Activated CD8-positive, alpha-beta T cell treated with anti-CD3 and anti-CD28 coated beads for 36 hours (primary cell): ENCODE measurements around the gene ZNF469. TPM values are rescaled to one million over a fixed set of nuclear protein-coding genes. Genes with fewer than 3 reads are reported as not detected.

Experiments
- ATAC-seq: fragments of 200-7000 bp; cut with Tn5 transposase; one replicate; pipeline ENCODE4 v1.10.0; 2021; ENCODE audit warnings: mild to moderate bottlenecking, moderate library complexity
- CTCF ChIA-PET: fragments of 350-600 bp; sonication (Branson Sonifier 250); formaldehyde crosslinking; loops from one replicate; lab custom pipeline; 2021; ENCODE audit warnings: antibody characterized with exemption; lab: Charles Lee
- POLR2A ChIA-PET: fragments of 350-600 bp; sonication (Branson Sonifier 250); formaldehyde crosslinking; loops from one replicate; lab custom pipeline; 2021; ENCODE audit warnings: antibody characterized with exemption; lab: Charles Lee
- DNase-seq: peaks from one replicate; pipeline ENCODE4 v3.0.0-alpha.2; 2020
- H3K27ac Mint-ChIP-seq: one replicate; pipeline ENCODE4 v1.8.0; 2021; ENCODE audit warnings: mild to moderate bottlenecking, mixed read lengths
- H3K27me3 Mint-ChIP-seq: one replicate; pipeline ENCODE4 v1.8.0; 2021; ENCODE audit warnings: mixed read lengths
- H3K36me3 Mint-ChIP-seq: one replicate; pipeline ENCODE4 v1.8.0; 2021; ENCODE audit warnings: low read depth, mixed read lengths
- H3K4me1 Mint-ChIP-seq: one replicate; pipeline ENCODE4 v1.8.0; 2021; ENCODE audit warnings: low read depth, mixed read lengths
- H3K4me3 Mint-ChIP-seq: one replicate; pipeline ENCODE4 v1.8.0; 2021; ENCODE audit warnings: mild to moderate bottlenecking, moderate library complexity, mixed read lengths
- H3K9me3 Mint-ChIP-seq: one replicate; pipeline ENCODE4 v1.8.0; 2021; ENCODE audit warnings: mixed read lengths
- intact Hi-C: fragments of 100-400 bp; cut with micrococcal nuclease; formaldehyde crosslinking; loops from one replicate; pipeline ENCODE4 v1.10.0; 2022
- total RNA-seq, 2 experiments: library from RNA; stranded (reverse); gene quantifications; one replicate each; pipeline ENCODE4 v1.2.3, GENCODE V29; 2021
- TF ChIP-seq, protein P1 (sequence below): fragments of 200-600 bp; IDR thresholded peaks from one replicate; pipeline ENCODE4 v1.8.0; 2022; ENCODE audit warnings: antibody characterized with exemption, mild to moderate bottlenecking

Gene ZNF469
- total RNA-seq, 2 experiments from 2014 or later: 0.45 to 0.56 TPM

DNA sequence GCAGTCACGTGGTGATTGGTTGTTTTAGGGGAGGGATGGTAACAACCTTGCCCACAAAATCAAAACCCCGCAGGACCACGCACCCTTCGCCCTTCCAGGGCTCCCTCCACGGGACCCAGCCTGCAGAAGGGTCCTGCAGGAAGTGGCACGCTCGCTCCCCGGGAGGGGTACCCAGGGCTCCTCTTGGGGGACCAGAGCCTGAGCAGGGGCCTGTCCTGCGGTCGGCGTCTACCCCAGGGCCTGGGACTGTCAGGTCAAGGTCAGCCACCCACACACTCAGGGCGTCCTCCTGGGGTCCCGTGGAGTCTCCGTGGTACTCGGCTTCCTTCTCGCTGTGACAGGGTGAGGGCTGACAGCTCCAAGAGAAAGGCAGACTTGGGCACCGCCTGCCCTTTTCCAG is 33.9 kb downstream of the ZNF469 start:
- H3K4me1 Mint-ChIP-seq: no peaks in the 10 kb centered on the region
- TF ChIP-seq, protein P1, sequence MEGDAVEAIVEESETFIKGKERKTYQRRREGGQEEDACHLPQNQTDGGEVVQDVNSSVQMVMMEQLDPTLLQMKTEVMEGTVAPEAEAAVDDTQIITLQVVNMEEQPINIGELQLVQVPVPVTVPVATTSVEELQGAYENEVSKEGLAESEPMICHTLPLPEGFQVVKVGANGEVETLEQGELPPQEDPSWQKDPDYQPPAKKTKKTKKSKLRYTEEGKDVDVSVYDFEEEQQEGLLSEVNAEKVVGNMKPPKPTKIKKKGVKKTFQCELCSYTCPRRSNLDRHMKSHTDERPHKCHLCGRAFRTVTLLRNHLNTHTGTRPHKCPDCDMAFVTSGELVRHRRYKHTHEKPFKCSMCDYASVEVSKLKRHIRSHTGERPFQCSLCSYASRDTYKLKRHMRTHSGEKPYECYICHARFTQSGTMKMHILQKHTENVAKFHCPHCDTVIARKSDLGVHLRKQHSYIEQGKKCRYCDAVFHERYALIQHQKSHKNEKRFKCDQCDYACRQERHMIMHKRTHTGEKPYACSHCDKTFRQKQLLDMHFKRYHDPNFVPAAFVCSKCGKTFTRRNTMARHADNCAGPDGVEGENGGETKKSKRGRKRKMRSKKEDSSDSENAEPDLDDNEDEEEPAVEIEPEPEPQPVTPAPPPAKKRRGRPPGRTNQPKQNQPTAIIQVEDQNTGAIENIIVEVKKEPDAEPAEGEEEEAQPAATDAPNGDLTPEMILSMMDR: no peak
- intact Hi-C loops: no loop called here
- no peaks in the 10 kb centered on the region for H3K36me3 Mint-ChIP-seq
- H3K9me3 Mint-ChIP-seq: no peaks in the 10 kb centered on the region
- H3K27ac Mint-ChIP-seq: no peak overlapping the region
- no peak for ATAC-seq
- ChIA-PET POLR2A (no interaction called here), CTCF (no interaction called here)
- no peaks in the 10 kb centered on the region for H3K27me3 Mint-ChIP-seq
- DNase-seq: no peak
- no peak overlapping the region for H3K4me3 Mint-ChIP-seq

DNA sequence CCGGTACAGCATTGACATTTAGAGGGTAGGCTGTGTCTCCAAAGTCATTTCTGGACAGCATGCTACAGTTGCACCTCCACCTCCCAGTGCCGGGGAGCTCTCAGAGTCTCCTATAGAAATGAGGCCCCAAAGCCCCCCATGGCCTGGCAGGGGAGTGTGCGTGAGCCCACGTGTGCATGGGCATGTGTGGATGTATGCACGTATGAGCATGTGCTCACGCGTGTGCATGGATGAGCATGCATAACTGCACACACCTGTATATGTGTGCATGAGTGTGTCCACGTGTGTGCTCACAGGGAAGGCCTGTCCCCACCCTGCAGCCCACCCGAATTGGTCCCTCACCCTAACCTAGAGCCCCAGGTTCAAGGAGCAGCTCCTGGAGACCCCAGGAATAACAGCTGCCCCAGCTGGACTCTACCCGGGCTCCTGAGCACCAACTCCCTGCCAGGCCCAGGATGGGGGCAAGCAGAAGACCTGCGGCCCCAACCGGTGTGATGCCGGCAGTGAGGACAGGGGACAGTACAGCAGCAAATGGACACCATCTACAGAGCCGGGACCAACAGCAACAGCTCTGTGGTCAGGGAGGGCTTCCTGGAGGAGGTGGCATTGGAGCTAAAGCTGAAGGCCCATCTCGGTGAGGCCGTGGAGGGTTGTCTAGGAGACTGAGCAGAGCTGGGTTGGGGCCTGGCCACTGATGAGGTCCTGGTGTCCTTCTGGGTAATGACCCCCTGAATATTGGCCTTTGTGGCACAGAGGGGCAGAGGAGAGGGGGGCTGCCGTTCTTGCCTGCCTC is 35.1 kb downstream of the ZNF469 start:
- Mint-ChIP-seq H3K9me3 (no peaks in the 10 kb centered on the region), H3K4me1 (no peaks in the 10 kb centered on the region), H3K36me3 (no peaks in the 10 kb centered on the region), H3K27ac (no peak overlapping the region), H3K4me3 (no peak overlapping the region), H3K27me3 (no peaks in the 10 kb centered on the region)
- intact Hi-C loops: no loop called here
- DNase-seq (no peak), ATAC-seq (no peak)
- CTCF ChIA-PET: interaction anchor here (1.0 kb wide), 1 partner anchor 20 kb away, joined by 3 read pairs; no protein-coding TSS in a partner anchor
- POLR2A ChIA-PET: no interaction called here
- TF ChIP-seq, protein P1: no peak

DNA sequence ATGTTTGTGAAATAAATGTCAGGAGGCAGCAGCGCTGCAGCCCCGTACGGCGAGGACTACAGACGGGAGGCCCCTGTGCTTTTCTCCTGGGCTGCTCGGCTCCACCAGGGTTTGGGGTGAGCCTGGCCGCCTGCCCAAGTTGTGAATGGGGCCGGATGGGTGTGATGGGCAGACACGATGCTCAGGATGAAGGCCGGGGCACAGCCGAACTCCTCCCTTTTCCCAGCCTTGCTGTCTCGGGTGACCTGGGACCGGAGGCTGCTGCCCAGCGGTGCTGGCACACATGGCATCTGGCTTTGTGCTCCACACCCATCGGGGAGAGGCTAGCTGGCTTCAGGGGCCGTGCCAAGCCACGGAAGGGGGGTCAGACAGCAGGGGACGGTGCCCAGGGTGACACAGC is 36.1 kb downstream of the ZNF469 start:
- no peaks in the 10 kb centered on the region for H3K9me3 Mint-ChIP-seq
- no peak for DNase-seq
- ChIA-PET POLR2A (no interaction called here), CTCF (no interaction called here)
- no peak for ATAC-seq
- no peaks in the 10 kb centered on the region for H3K36me3 Mint-ChIP-seq
- H3K4me1 Mint-ChIP-seq: no peaks in the 10 kb centered on the region
- no peak overlapping the region for H3K4me3 Mint-ChIP-seq
- H3K27ac Mint-ChIP-seq: no peak overlapping the region
- intact Hi-C loops: no loop called here
- H3K27me3 Mint-ChIP-seq: no peaks in the 10 kb centered on the region
- TF ChIP-seq, protein P1: no peak

DNA sequence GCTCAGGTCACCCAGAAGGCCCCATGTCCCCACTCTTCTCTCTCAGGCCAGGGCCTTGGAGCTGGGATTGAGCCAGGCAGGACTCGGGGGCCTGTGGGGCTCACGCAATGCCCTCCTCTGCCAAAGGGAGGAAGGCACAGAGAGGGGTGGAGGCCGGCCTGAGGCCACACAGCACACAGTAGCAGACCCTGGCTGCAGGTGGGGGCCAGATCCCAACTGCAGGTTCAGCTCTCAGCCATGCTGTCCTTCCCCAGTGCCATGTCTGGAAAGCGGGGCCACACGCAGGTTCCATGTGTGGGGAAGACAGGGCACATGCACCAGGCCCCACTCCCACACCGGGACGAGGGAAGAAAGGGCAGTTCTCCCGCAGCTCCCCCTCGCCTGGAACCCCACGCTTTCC is 37.0 kb downstream of the ZNF469 start:
- no peaks in the 10 kb centered on the region for H3K4me1 Mint-ChIP-seq
- intact Hi-C loops: no loop called here
- no peaks in the 10 kb centered on the region for H3K9me3 Mint-ChIP-seq
- no peaks in the 10 kb centered on the region for H3K27me3 Mint-ChIP-seq
- H3K36me3 Mint-ChIP-seq: no peaks in the 10 kb centered on the region
- H3K27ac Mint-ChIP-seq: no peak overlapping the region
- no peak for ATAC-seq
- ChIA-PET POLR2A (no interaction called here), CTCF (no interaction called here)
- H3K4me3 Mint-ChIP-seq: no peak overlapping the region
- DNase-seq: no peak
- TF ChIP-seq, protein P1: no peak

DNA sequence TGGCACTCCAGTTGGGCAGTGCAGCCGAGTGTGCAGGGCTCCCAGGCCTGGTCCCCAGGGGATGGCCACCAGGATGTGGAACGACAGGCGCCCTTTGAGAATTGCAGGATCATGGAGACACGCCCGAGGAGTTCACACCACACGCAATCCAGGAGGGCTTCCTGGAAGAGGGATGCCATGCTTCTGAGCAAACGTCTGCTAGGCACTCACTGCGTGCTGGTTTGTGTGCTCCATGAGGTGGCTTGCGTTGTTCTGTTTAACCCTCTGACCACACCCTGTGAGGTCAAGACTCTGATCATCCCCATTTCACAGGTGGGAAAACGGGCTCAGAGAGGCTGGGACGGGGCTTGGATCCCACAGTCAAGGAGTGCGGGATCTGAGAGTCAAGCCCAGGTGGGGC is 37.7 kb downstream of the ZNF469 start:
- intact Hi-C loops: no loop called here
- TF ChIP-seq, protein P1: no peak
- DNase-seq (no peak), ATAC-seq (no peak)
- Mint-ChIP-seq H3K4me3 (no peak overlapping the region), H3K36me3 (no peaks in the 10 kb centered on the region), H3K27ac (no peak overlapping the region), H3K9me3 (no peaks in the 10 kb centered on the region), H3K4me1 (no peaks in the 10 kb centered on the region), H3K27me3 (peaks cover 1% of the 10 kb centered on the region)
- CTCF ChIA-PET: no interaction called here
- POLR2A ChIA-PET: no interaction called here
